HG03439 (cell line): ENCODE data around the gene TMEM178B.

Experiments
- ATAC-seq: cut with Tn5 transposase; IDR thresholded peaks from one replicate; pipeline ENCODE4 v1.9.1; 2021; ENCODE audit warnings: mild to moderate bottlenecking, moderate library complexity; ENCODE audit not compliant: unreplicated experiment

Gene TMEM178B

DNA sequence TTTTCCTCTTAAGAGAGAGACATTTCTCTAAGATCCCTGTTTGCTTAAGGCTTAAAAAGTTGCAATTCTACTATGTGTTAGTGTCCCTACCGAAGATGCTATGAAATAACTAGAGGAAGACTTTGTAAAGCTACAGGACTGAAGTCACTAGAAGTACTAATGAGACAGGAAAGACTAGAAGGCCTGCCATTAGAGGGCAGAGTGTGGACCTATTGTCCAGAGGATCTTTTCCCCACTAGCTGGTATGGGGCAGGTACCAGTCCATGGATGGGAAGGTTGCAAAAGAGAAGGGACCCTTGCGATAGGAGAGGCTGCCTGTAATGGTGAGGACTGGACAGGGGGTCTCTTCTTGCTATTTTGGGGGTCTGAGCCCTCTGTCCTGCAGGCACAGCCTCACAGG lies 178.1 kb downstream of the TMEM178B start:
- ATAC-seq, result no peak

DNA sequence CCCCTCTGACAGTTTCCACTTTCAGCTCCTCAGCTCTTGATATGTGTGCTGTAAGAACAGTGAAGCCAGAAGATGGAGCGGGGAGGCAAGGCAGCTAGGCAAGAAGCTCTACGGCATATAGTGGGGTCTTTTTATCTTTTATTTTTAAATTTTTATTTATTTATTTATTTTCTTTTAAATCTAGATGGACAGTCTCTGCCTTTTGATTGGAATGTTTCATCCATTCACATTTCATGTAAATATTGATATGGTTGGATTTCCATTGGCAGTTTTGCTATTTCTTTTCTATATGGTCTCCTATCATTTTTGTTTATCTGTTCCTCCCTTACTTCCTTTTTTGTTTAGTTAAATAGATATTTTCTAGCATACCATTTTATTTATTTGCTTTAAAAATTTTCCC lies 183.7 kb downstream of the TMEM178B start:
- no peak for ATAC-seq

DNA sequence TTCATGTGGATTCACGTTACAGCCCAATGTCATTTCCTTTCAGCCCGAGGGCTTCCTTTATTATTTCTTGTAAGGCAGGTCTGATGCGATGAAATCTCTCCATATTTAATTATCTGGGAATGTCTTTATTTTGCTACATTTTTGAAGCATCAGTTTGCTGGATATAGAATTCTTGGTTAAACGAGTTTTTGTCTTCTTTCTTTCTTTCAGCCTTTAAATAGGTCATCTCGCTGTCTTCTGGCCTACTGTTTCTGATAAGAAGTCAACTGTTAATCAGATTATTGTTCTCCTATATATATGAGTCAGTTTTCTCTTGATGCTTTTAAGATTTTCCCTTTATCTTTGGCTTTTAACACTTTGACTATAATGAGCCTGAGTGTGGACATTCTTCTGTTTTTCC lies 184.7 kb downstream of the TMEM178B start:
- no peak for ATAC-seq

DNA sequence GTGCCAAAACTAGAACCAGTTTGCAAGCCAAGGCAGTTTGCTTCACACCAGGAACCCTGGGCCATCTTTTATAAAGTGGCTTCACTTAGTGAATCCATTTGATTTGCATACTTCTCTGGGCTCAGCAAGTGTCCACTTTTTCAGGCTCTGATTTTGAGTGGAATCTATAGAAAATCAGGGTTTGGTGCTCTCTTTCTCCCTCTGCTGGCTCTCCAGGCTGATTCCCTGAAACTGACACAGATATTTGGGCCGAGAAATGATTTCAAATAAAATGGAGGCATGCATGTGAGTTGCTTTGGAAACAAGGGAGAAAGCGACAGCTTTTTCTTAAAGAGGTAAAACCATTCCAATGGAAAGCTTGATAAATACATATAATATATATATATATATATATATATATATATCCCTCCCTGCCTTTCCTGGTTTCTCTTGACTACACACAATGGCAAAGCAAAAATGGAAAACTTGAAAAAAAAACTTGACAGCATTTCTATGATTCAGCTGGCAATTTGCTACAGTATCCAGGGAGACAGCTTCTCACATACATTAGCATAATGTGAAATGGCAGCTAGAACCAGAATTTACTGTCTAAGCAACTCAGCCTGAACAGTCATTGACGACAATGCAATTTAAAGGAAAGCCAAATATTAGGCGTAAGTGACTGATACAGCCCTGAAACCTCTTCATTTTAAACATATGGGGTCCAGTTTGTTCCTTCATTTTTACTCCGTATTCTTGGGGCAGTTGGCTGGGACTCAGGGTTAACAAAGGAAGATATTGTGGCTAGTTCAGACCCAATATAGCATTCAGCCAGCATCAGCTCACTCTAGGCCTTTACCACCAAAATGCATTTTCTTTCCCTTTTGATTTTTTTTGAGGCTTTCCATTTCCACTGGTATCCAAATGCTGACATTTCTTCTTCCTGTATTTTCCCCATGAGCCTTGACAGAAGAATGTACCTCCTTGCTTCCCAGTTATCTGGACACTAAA lies 188.5 kb downstream of the TMEM178B start:
- ATAC-seq, result no peak

- ATAC-seq, result no peak
These were observed 189.6 kb downstream of the TMEM178B start for GRCh38 chr7:141263508-141263907.

DNA sequence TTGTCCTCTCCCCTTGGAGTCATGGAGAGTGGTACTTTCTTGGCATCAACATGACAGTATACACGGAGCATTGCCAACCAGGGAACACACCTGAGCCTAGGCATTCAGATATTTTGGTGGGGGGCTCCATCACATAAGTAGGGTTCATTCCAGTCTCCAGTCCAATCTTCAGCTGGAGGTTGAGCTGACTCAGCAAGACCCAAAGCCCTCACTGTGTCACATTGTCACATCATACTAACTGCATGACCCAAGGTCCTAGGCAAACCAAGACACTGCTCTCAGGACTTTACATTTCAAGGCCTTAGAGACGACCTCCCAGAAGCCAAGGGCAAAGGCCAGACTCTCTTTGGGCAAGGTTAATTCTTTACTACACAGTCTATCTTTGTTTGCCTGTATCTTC lies 190.1 kb downstream of the TMEM178B start:
- no peak for ATAC-seq

GRCh38 chr7:141264511-141264910 lies 190.6 kb downstream of the TMEM178B start:
- ATAC-seq, result no peak

DNA sequence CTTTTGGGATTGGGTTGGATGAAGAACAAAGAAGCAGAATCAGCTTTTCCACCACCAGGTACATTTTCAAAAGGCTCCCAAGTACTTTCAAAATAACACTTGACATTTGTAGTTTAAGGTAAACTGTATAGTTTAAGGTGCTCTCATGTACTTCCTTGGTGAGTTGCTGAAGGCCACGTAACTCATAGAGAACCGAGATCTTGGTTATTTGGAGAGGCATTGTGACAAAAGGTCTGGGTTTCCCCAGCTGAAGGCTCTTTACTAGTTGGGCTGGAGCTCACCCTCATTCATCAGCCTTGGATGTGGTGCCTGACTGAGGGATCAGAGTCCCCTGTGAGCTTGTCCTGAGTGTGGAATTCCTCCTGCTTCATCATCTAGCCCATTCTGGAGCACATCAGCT lies 191.8 kb downstream of the TMEM178B start:
- no peak for ATAC-seq

- no peak for ATAC-seq
These were observed 194.8 kb downstream of the TMEM178B start for GRCh38 chr7:141268614-141269013.

DNA sequence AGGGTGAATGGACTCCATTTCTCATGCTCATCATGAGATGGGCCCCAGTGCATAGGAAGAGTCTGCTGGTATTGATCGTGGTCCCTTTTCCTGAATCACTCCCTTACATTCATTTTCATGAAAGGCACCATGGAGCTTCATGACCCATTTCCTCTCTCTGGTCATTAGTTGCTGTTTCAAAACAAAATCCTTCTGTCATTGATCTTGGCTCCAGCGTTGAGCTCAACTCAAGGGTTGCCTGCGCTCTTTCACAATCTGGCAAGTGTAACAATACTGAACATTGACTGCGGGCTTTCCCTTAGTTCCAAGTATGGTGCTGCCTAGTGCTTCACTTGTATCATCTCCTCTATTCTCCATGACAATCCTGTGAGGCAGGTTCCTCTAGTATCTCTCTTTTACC lies 197.6 kb downstream of the TMEM178B start:
- ATAC-seq, result no peak

GRCh38 chr7:141272417-141272816 lies 198.6 kb downstream of the TMEM178B start:
- ATAC-seq, result no peak

DNA sequence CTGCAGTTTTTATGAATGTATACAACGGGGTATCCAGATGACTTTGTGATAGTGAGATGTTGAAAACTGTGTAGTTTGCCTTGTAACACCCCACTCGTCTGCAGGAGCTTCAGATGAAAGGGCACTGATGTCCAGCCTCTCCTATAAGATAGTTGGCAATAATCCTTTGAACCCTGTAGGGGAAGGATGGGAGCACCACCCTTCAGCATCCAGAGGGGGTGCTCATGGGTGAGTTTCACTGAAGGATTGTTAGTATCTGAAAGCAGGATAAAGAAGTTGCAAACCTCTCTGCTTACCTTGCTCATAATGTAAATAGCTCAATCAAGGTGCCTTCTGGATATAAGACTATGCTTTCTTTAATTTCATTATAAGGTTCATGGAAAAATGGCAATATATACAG lies 201.5 kb downstream of the TMEM178B start:
- no peak for ATAC-seq

- ATAC-seq, result no peak
These were observed 202.2 kb downstream of the TMEM178B start for GRCh38 chr7:141276031-141276430.

DNA sequence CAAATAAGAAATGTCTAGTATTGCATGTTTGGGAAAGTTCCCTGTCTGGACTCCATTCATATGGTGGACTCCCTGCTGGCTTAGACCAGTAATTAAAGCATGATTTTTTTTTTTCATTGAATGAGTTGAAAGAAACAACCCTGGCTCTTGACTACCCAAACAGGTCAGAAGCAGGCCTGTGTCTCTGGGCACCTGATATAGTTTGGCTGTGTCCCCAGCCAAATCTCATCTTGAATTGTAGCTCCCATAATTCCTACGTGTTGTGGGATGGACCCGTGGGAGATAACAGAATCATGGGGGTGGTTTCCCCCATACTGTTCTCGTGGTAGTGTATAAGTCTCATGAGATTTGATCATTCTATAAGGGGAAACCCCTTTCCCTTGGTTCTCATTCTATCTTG lies 206.2 kb downstream of the TMEM178B start:
- ATAC-seq, result no peak

GRCh38 chr7:141281311-141281710 lies 207.4 kb downstream of the TMEM178B start:
- no peak for ATAC-seq

GRCh38 chr7:141286522-141286921 lies 212.7 kb downstream of the TMEM178B start:
- ATAC-seq, result no peak

GRCh38 chr7:141287936-141288335 lies 214.1 kb downstream of the TMEM178B start:
- ATAC-seq, result no peak

GRCh38 chr7:141288626-141289025 lies 214.8 kb downstream of the TMEM178B start:
- ATAC-seq, result no peak

- ATAC-seq, result no peak
These were observed 216.5 kb downstream of the TMEM178B start for GRCh38 chr7:141290365-141290764.

DNA sequence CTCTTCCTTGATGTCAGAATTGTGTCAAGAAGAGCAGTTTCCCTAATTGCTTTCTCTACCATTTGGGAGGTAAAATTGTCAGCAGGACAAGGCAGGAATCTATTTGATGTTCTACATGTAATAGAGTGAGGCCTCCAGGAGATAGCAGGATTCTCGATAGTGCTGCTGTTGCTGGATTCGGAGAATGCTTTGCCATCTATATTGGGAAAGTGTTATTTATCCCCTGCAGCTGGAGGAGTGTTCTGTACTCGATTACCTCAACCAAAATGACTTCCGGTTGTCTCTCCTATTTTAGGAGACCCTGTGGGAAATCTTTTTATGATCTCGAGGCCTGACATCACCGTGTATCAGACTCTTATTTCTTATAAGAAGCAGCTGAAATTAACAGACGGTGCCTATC lies 217.1 kb downstream of the TMEM178B start:
- ATAC-seq, result no peak

DNA sequence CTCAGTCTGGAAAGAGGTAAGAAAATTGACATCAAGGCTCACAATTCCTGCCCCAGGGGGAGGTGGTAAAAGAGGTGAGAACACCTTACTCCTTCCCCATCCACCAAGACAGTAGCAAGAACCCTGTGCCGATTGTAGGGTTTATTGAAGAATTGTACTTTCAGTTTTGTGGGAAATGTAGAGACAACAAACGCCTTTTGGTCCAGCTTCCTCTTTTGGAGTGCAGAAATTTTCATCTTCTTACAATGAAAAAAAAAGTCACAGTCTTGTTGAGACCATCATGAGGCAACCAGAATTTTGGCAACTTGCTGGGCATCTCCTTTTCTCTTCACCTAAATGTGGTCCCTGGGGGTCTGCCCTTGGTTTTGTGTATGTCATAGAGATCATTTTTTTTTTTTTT lies 217.7 kb downstream of the TMEM178B start:
- no peak for ATAC-seq

- ATAC-seq, result no peak
These were observed 220.4 kb downstream of the TMEM178B start for GRCh38 chr7:141294143-141294829.
